Adrenal gland (tissue), 5 donors: ENCODE measurements around the gene SPEM2.

Source experiments
- CTCF ChIP-seq, 6 experiments: fragments of 450-650 bp in 4 of 6; fragments of 200-600 bp in 2 of 6; sonication (generic) in 1 of 6; IDR thresholded peaks; 1 replicate in 5 of 6; 2 replicates in 1 of 6; pipeline versions ENCODE4 v1.5.1 to v1.8.0; 2016 to 2021; ENCODE audit warnings: antibody characterized with exemption in 6 of 6, mild to moderate bottlenecking in 2 of 6, moderate library complexity in 1 of 6
- POLR2A ChIP-seq, 2 donors: fragments of 450-650 bp; IDR thresholded peaks; one replicate each; pipeline ENCODE4 v1.6.1; 2017; ENCODE audit warnings: antibody characterized with exemption in 2 of 2, mild to moderate bottlenecking in 2 of 2, moderate library complexity in 1 of 2
- donor health status: DM: no; HTN: no; CAD: no.

GRCh38 chr17:7406235-7406825, 19.1 kb upstream of the SPEM2 start:
- TF ChIP-seq CTCF (IDR thresholded peaks at IDR 0.05) (no peak), POLR2A (IDR thresholded peaks at IDR 0.05) (no peak)
